CD4-positive, alpha-beta T cell treated with Interleukin-12 subunit alpha and Interleukin-12 subunit beta, for 1 hour (primary cell): ENCODE data around the gene SYT1.

ENCODE experiments used
- DNase-seq: peaks from one replicate; pipeline ENCODE4 v3.0.0-alpha.2; 2020

The SYT1 gene

DNA sequence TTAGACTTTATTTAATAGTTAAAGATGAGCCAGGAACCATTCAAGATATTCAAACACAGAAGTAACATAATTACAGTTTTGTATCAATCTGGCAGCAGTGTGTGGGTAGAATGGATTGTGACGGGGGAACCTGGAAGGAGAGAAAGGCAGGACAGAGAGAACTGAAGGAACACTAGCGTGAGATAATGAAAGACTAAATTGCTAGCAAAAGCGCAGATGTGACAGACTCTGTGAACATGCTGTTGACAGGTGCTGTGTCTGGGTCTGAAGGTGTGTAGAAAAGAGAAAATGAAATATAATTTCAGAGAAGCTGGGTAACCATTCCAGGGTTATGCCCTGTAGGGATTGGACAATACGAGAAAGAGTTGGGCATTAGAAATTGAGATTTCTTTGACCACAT is 372.3 kb downstream of the SYT1 start:
- DNase-seq: no peak

GRCh38 chr12:79238246-79238645 is 373.7 kb downstream of the SYT1 start:
- DNase-seq: no peak

GRCh38 chr12:79247494-79247893 is 382.9 kb downstream of the SYT1 start:
- no peak for DNase-seq

DNA sequence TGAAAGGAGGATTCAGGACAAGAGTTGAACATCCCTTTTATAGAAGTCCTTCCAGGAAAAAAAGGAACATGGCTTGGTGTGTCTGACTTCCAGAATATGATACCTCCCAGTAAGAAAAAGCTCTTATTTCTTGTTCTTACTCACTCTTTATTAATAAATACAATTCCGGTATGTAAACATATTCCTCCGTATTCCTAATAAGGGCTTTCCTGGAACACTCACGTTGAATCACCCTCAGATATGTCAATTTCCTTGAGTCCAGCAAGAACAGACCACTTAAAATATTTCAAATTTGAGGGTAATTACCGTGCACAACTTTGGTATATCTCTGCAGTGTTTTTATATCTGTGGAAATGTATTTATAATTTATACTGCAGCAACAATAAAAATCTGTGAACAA is 385.6 kb downstream of the SYT1 start:
- no peak for DNase-seq

DNA sequence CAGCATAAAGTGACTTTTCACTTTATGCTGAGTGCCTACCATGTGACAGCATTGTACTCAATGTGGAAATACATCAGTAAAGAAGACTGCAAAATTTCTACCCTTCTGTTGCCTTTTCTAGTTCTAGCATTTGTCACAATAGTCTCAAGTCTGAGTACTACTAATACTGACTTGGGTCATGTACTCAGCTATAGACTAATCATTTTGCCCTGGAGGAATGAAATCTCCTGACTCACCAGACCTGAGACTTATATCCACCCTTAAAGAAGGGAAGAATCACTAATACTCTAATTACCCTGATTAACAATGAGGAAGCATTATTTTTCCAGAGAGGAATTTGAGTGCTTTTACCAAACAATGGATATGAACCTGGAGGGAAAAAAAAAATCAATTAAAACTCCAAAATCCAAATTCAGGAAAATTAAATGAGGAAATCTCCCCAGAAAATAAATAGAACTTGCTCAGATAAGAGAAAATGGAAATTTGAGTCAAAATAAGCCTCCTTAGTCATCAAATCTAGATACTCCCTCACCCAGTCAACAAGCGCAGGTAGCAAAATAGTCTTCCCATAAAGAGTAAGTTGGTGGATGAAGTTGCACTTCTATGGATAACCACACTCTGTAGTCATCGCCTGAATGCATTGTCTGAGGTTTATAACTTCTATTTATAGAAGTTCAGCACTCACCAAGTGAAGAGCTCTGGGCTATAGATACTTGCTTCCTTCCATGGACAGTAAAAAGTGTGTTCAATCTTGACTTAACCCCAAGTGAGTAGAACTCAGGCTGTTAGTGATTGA is 386.6 kb downstream of the SYT1 start:
- DNase-seq: no peak

- no peak for DNase-seq
Observed at GRCh38 chr12:79252358-79253075, 387.9 kb downstream of the SYT1 start.

DNA sequence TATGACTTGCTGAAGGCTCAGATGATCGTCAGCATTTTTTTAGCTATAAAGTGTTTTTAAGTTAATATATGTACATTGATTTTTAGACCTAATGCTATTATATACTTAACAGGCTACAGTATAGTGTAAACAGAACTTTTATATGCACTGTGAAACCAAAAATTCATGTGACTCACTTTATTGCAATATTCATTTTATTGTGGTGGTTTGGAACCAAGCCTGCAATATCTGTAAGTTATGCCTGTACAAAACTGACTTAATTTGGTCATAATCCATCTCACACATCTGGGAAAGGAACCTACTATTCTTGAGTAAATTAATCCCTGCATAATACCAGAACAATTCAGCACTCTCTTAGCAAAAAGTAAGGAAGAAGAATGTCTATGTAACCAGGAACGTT is 390.7 kb downstream of the SYT1 start:
- DNase-seq: no peak

- no peak for DNase-seq
Observed at GRCh38 chr12:79260923-79261322, 396.3 kb downstream of the SYT1 start.

- no peak for DNase-seq
Observed at GRCh38 chr12:79262938-79263337, 398.4 kb downstream of the SYT1 start.

DNA sequence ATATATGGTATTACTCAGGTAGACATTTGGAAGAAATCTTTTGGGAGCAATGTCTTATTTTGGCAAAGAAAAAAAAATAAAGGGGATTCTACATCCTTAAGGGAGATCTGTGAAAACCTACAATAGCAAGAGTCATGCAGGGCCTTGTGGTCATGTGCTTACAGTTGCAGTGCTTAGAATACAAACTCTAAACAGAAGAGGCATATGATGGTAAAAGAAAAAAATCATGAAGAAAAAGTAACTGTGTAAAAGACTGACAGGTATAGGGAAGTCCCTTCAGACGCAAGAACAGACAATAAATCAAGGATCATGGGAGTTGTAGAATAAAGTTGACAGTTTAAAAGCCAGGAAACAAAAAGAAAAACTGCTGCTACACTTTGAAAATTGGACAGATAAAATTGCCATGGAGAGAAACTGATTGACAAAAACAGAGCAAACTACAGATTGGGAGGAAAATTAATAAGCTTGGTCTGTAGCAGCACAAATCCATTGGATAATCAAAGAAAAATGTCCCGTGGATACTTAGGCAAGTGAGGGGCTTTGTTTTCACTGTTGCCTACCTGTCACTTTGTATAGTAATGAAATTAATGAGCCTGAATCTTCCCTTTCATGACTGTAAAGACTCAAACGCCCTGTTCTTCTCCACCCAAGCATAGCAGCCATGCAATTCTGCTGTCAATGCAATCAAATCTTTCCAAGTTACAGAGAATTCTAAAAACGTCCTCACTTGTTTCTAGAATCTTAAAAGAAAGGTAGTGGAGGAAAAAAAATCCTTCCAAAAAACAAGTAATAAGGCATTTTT is 402.0 kb downstream of the SYT1 start:
- DNase-seq: no peak

DNA sequence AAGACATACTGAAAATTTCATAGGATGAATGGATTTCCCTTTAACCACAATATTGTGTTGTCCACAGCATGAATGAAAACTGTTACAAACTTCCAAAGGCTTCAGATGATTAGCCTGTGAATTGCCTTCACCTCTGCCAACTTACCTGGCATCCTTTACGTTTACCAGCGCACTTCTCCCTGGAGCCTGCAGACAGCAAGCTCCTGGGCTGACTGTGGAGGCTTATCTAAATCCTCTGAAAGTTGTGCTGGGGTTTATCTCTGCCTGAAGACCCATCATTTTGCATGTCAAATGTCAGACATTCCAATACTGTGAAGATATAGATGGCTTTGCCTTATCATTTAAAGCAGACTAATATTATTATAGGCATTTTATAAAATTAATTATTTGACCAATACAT is 403.0 kb downstream of the SYT1 start:
- DNase-seq: no peak

DNA sequence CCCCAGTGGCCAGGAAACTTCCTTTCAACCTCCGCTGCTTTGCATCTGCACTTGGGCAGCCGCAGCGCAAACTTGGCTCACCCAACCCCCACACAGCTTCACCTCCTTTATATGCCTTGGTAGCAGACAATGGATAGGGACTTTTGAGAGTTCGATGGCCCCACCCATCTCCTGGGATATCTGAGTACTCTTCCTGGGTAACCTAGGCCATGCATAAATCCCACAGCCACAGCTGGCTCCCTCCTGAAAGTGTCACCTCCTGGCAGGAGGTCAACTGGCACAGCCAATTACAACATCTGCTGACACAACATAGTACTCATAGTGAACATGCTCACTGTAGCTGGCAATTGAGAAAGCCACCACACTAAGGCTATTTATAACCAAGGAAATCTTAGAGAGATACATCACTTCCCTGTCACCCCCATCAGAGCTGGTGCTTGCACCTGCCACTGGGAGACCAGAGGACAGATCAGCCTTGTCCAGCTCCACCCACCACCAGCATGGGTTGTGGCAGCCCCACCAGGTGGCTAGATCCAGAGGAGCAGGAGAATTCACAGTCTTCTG is 410.0 kb downstream of the SYT1 start:
- DNase-seq: no peak

GRCh38 chr12:79275631-79276030 is 411.1 kb downstream of the SYT1 start:
- no peak for DNase-seq

GRCh38 chr12:79283364-79283763 is 418.8 kb downstream of the SYT1 start:
- DNase-seq: no peak

DNA sequence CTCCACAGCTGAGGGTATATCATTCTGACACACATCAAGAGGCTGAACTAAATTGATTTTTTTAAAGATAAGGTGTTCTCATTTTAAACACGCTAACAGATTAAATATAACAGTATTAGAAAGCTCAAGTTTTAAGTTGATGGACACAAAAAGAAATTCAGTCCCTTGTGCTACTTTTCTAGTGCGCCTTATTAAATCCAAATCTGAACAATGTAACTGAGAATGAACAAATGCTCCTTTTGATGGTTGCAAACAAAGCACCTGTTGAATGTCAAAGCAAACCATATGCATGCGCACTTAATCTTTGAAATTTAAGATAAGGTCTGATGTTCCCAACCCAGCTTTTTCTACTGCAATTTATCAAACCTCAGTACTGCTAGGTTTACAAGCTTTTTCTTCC is 424.3 kb downstream of the SYT1 start:
- DNase-seq: no peak

- DNase-seq: no peak
Observed at GRCh38 chr12:79291711-79292110, 427.1 kb downstream of the SYT1 start.

GRCh38 chr12:79294590-79294989 is 430.0 kb downstream of the SYT1 start:
- DNase-seq: no peak

DNA sequence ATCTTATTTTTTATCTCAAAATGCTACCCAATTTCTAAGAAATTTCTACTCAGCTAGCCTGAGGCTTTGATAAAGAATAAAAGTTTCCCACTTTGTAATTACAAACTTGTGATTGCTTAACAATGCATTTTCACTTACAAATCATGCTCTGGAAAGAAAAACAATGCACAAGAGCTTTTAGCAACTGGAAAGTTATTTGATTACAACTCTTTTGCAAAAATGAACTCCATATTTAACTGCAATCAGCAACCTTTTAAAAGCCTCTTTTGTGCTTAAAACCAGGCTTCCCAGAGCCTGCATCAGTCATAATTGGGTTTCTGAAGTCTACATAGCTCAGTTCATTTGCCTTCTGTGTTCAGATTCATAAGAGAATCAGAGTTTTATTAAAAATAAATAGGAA is 431.0 kb downstream of the SYT1 start:
- no peak for DNase-seq

DNA sequence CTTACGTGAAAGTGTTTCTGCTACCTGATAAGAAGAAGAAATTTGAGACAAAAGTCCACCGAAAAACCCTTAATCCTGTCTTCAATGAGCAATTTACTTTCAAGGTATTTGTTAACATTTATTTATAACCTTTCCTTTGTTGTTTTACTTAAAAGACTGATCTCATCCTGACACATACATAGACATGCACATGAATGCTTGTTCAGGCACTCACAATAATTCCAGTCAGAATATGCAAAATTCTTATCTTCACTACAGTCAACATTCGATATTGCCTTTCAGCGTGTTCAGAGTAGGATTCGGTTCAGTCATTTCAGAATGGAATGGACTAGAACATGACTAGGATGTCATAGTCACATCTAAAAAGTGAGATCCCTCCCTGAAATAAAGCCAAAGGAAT is 431.6 kb downstream of the SYT1 start:
- no peak for DNase-seq

DNA sequence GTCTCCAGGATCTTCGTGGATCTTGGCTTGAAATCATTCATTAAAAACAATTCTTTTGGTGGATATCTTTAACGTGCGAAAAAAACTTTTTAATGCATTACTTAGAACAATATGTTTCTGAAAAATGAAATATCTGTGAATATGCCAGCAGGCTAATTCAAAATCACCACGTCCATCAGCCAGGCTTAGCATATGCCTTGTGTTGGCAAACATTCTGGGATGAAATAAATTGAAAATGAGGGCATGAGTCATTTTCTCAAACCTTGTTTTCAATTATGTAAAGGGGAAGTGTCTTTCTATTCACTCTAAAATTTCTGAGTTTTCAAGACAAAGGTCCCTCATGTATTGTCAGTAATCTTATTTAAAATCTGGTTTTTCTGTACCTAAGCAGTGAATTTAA is 432.3 kb downstream of the SYT1 start:
- no peak for DNase-seq

DNA sequence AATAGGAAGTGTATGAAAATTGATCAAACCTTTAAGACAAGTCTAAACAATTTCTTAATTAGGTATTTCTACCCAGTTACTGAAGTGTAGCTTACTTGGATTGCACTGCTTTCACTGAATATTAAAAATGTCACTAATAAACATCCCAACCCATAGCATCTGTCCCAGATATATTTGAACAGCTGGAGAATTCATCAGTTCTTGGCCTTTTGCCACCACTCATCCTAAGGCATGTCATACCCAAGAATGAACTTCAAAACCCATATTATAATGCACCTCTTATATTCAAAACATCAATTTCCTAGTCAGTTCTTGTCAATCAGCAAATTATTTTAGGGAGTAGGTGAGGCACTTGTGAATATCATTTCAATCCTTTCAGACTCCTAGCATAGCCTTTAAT is 433.9 kb downstream of the SYT1 start:
- DNase-seq: no peak

DNA sequence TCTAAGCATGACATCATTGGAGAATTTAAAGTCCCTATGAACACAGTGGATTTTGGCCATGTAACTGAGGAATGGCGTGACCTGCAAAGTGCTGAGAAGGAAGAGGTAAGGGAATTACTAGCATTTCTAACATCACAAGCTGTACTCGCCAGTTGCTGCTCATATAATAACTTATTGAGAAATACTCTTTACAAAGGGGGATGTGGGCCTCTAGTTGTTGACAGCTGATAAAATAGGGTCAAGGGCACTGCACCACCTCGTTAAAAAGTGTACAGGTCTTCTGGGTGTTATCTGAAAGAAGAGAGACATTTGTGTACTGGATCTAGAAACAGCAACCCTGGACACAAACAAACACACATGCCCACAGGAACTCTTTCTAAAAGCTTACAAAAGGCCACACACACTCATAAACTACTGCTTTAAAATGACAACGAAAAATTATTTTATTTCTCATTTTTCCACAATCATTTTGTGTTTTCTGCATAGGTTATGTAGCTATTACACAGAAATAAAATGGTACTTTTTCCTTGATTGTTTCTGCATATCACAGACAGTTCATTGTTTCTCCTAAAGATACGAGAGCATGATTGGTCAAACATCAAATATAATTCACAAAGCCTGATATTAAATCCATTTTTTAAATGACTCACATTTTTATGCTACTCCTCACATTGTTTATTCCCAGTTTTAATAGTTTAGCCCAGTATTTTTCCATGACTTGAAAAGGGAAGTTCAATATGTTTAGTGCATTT is 435.0 kb downstream of the SYT1 start:
- DNase-seq: no peak

- no peak for DNase-seq
Observed at GRCh38 chr12:79300199-79300568, 435.6 kb downstream of the SYT1 start.
